Activated CD4-positive, alpha-beta T cell treated with anti-CD3 and anti-CD28 coated beads for 4 hours (primary cell): Measurements from ENCODE around the gene MAP3K20.
A peak's percentile ranks its signal among the peaks of the same experiment; 100 is the strongest.
"Not testable (repeated sequence)": the region's sequence is repeated elsewhere in the genome, so short reads cannot be mapped to it uniquely, and the experiment has no call there.

Experiments used
- DNase-seq, 2 donors: peaks; one replicate each; pipeline ENCODE4 v3.0.0-alpha.2; 2020

The MAP3K20 gene

GRCh38 chr2:173075781-173076580 is at the start of gene MAP3K20:
MAP3K20 (plus strand) TSS chr2:173075846; CDS start chr2:173091032, 15,186 bp downstream.
- DNase-seq: peak; percentile 27 to 32

GRCh38 chr2:173026479-173026878 is 49.2 kb upstream of the MAP3K20 start:
- no peak for DNase-seq

GRCh38 chr2:173027181-173028128 is 48.2 kb upstream of the MAP3K20 start:
- DNase-seq: peak; percentile 69 to 76

GRCh38 chr2:173028141-173028540 is 47.5 kb upstream of the MAP3K20 start:
- no peak for DNase-seq

- no peak for DNase-seq
Measured at GRCh38 chr2:173028671-173029070, 47.0 kb upstream of the MAP3K20 start.

GRCh38 chr2:173030561-173031490 is 44.8 kb upstream of the MAP3K20 start:
- no peak for DNase-seq

GRCh38 chr2:173032032-173032431 is 43.6 kb upstream of the MAP3K20 start:
- no peak for DNase-seq

- no peak for DNase-seq
Measured at GRCh38 chr2:173033084-173033483, 42.6 kb upstream of the MAP3K20 start.

GRCh38 chr2:173034143-173034542 is 41.5 kb upstream of the MAP3K20 start:
- DNase-seq: no peak

- DNase-seq: no peak
Measured at GRCh38 chr2:173037245-173038120, 38.2 kb upstream of the MAP3K20 start.

GRCh38 chr2:173038257-173038656 is 37.4 kb upstream of the MAP3K20 start:
- DNase-seq: not testable (repeated sequence)

GRCh38 chr2:173040729-173041128 is 34.9 kb upstream of the MAP3K20 start:
- no peak for DNase-seq

- DNase-seq: no peak
Measured at GRCh38 chr2:173043476-173043875, 32.2 kb upstream of the MAP3K20 start.

- DNase-seq: no peak
Measured at GRCh38 chr2:173043897-173044519, 31.6 kb upstream of the MAP3K20 start.

- no peak for DNase-seq
Measured at GRCh38 chr2:173044686-173045085, 31.0 kb upstream of the MAP3K20 start.

GRCh38 chr2:173045181-173045580 is 30.5 kb upstream of the MAP3K20 start:
- no peak for DNase-seq

- DNase-seq: no peak
Measured at GRCh38 chr2:173048522-173048896, 27.1 kb upstream of the MAP3K20 start.

- DNase-seq: no peak
Measured at GRCh38 chr2:173048897-173049661, 26.6 kb upstream of the MAP3K20 start.

GRCh38 chr2:173049831-173050230 is 25.8 kb upstream of the MAP3K20 start:
- no peak for DNase-seq

- DNase-seq: no peak
Measured at GRCh38 chr2:173050684-173051083, 25.0 kb upstream of the MAP3K20 start.
